HCT116 (cell line): ENCODE results near the gene AVL9. TPM values are rescaled to one million over a fixed set of nuclear protein-coding genes. Genes with fewer than 3 reads are reported as not detected.
A peak's percentile ranks its signal among the peaks of the same experiment; 100 is the strongest.
"Not testable (repeated sequence)": the region's sequence is repeated elsewhere in the genome, so short reads cannot be mapped to it uniquely, and the experiment has no call there.

ENCODE experiments used
- ATAC-seq: fragments of 200-7000 bp; cut with Tn5 transposase; 2 replicates; pipeline ENCODE4 v1.9.1; 2020; ENCODE audit warnings: mild to moderate bottlenecking, moderate library complexity
- BruUV-seq: library from RNA; stranded (reverse); fragments of 400-500 nt; replicated peaks from 2 replicates; lab custom pipeline; 2021; lab: Mats Ljungman, UMichigan
- CTCF ChIA-PET: fragments of 300-600 bp; sonication (Branson Sonifier 250); formaldehyde crosslinking; loops from one replicate; lab custom pipeline; 2021; ENCODE audit warnings: antibody characterized with exemption; lab: Charles Lee
- POLR2A ChIA-PET: fragments of 300-600, 350-600 bp; sonication (Branson Sonifier 250); formaldehyde crosslinking; loops from one replicate; lab custom pipeline; 2021; ENCODE audit warnings: antibody characterized with exemption; lab: Charles Lee
- RAD21 ChIA-PET, 2 experiments: fragments of 300-600 bp; sonication (Branson Sonifier 250); formaldehyde crosslinking; loops; one replicate each; lab custom pipeline; 2023; ENCODE audit warnings: low total read pairs in 2 of 2; ENCODE audit not compliant: uncharacterized antibody in 2 of 2, unreplicated experiment in 2 of 2, low non-redundant PET in 1 of 2; lab: Charles Lee
- DNase-seq: peaks from one replicate; pipeline ENCODE4 v3.0.0-alpha.2; 2010; ENCODE audit warnings: low read depth, low spot score
- H2AFZ ChIP-seq: fragments of 200-600 bp; shearing (Covaris generic), sonication (generic); 2 replicates; pipeline ENCODE4 v1.6.1; 2017; ENCODE audit warnings: low read depth, mixed run types, mixed read lengths, antibody characterized with exemption, low read length; ENCODE audit not compliant: poor library complexity, severe bottlenecking
- H3K27ac ChIP-seq: 2 replicates; pipeline ENCODE4 v1.5.1; 2012; ENCODE audit warnings: low read depth, low read length
- H3K27me3 ChIP-seq: fragments of 200-600 bp; sonication (generic); 2 replicates; pipeline ENCODE4 v1.6.1; 2016; ENCODE audit warnings: mixed run types, low read length, mixed read lengths; ENCODE audit not compliant: insufficient read depth
- H3K36me3 ChIP-seq, 2 experiments: fragments of 200-500 bp in 1 of 2; fragments of 200-600 bp in 1 of 2; sonication (Bioruptor generic) in 1 of 2; sonication (generic) in 1 of 2; 2 replicates each; pipeline versions ENCODE4 v1.5.1 to v1.6.1; 2014 to 2016; ENCODE audit warnings: low read length in 2 of 2, inconsistent platforms in 1 of 2, mixed read lengths in 1 of 2, mixed run types in 1 of 2; ENCODE audit not compliant: insufficient read depth in 2 of 2, control insufficient read depth in 1 of 2
- H3K4me1 ChIP-seq, 2 experiments: fragments of 200-600 bp in 1 of 2; sonication (generic) in 1 of 2; 2 replicates each; pipeline versions ENCODE4 v1.5.1 to v1.6.1; 2012 to 2017; ENCODE audit warnings: low read length in 2 of 2, inconsistent platforms in 1 of 2, mild to moderate bottlenecking in 1 of 2, mixed read lengths in 1 of 2, mixed run types in 1 of 2, moderate library complexity in 1 of 2; ENCODE audit not compliant: insufficient read depth in 2 of 2, control insufficient read depth in 1 of 2
- H3K4me2 ChIP-seq: fragments of 200-600 bp; sonication (generic); 2 replicates; pipeline ENCODE4 v1.6.1; 2017; ENCODE audit warnings: mixed run types, low read length, mixed read lengths
- H3K4me3 ChIP-seq, 2 experiments: fragments of 200-600 bp in 1 of 2; sonication (generic) in 1 of 2; replicated peaks in 1 of 2; 2 replicates each; pipeline ENCODE4 v1.5.1; 2011 to 2016; ENCODE audit warnings: low read length in 2 of 2, control low read depth in 1 of 2, low read depth in 1 of 2, mild to moderate bottlenecking in 1 of 2, mixed read lengths in 1 of 2, mixed run types in 1 of 2
- H3K79me2 ChIP-seq: fragments of 200-600 bp; sonication (generic); 2 replicates; pipeline ENCODE4 v1.6.1; 2017; ENCODE audit warnings: mild to moderate bottlenecking, mixed run types, low read length, moderate library complexity, mixed read lengths; ENCODE audit not compliant: insufficient read depth
- H3K9ac ChIP-seq: fragments of 200-600 bp; sonication (generic); 2 replicates; pipeline ENCODE4 v1.6.1; 2016; ENCODE audit warnings: low read length, mixed read lengths
- H3K9me2 ChIP-seq: fragments of 200-600 bp; sonication (generic), shearing (Covaris generic); 2 replicates; pipeline ENCODE4 v1.6.1; 2017; ENCODE audit warnings: mixed run types, mild to moderate bottlenecking, moderate library complexity; ENCODE audit not compliant: insufficient read depth
- H3K9me3 ChIP-seq, 2 experiments: fragments of 200-500 bp in 1 of 2; fragments of 200-600 bp in 1 of 2; sonication (Bioruptor generic) in 1 of 2; sonication (generic) in 1 of 2; 2 replicates each; pipeline ENCODE4 v1.6.1; 2014 to 2017; ENCODE audit warnings: low read length in 2 of 2, mixed read lengths in 2 of 2, inconsistent platforms in 1 of 2, low read depth in 1 of 2, mild to moderate bottlenecking in 1 of 2, mixed run types in 1 of 2, moderate library complexity in 1 of 2; ENCODE audit not compliant: control insufficient read depth in 1 of 2, insufficient read depth in 1 of 2
- H4K20me1 ChIP-seq: fragments of 200-600 bp; sonication (generic), shearing (Covaris generic); 2 replicates; pipeline ENCODE4 v1.6.1; 2017; ENCODE audit warnings: mixed run types, mild to moderate bottlenecking, moderate library complexity; ENCODE audit not compliant: insufficient read depth
- RAD21 ChIP-seq: IDR thresholded peaks from 2 replicates; pipeline ENCODE4 v1.6.1; 2012; ENCODE audit warnings: low read depth, mild to moderate bottlenecking
- intact Hi-C: fragments of 100-400 bp; cut with micrococcal nuclease; formaldehyde crosslinking; loops from 2 replicates; pipeline ENCODE4 v1.10.0; 2022
- total RNA-seq: library from RNA; stranded (reverse); gene quantifications from one replicate; pipeline ENCODE4 v1.2.1, GENCODE V29; 2021; ENCODE audit not compliant: unreplicated experiment

The AVL9 gene
- total RNA-seq, 1 experiment from 2014 or later, result 89.0 TPM

GRCh38 chr7:32634798-32635393, 139.6 kb downstream of the AVL9 start:
- CTCF ChIA-PET, H3K4me1 ChIP-seq, DNase-seq, intact Hi-C loops, H3K4me2 ChIP-seq, BruUV-seq, H3K27ac ChIP-seq, ATAC-seq, H3K79me2 ChIP-seq, H4K20me1 ChIP-seq, H3K9me3 ChIP-seq, RAD21 ChIA-PET, H3K9ac ChIP-seq, POLR2A ChIA-PET, H2AFZ ChIP-seq, H3K9me2 ChIP-seq, H3K4me3 ChIP-seq, H3K27me3 ChIP-seq, H3K36me3 ChIP-seq: not testable (repeated sequence)

GRCh38 chr7:32636725-32637462, 141.6 kb downstream of the AVL9 start:
- H2AFZ ChIP-seq, ATAC-seq, DNase-seq, H3K4me3 ChIP-seq, H3K27ac ChIP-seq, H3K4me2 ChIP-seq, H3K79me2 ChIP-seq, H3K36me3 ChIP-seq, RAD21 ChIA-PET, CTCF ChIA-PET, intact Hi-C loops, H4K20me1 ChIP-seq, H3K9me2 ChIP-seq, BruUV-seq, H3K4me1 ChIP-seq, H3K9me3 ChIP-seq, H3K9ac ChIP-seq, H3K27me3 ChIP-seq, POLR2A ChIA-PET: not testable (repeated sequence)
- peak; percentile 13; the same call in 1 of the 2 replicates for TF ChIP-seq RAD21

GRCh38 chr7:32637611-32638010, 142.3 kb downstream of the AVL9 start:
- H4K20me1 ChIP-seq, DNase-seq, H3K27me3 ChIP-seq, BruUV-seq, intact Hi-C loops, RAD21 ChIA-PET, H3K4me3 ChIP-seq, H3K36me3 ChIP-seq, CTCF ChIA-PET, H3K79me2 ChIP-seq, ATAC-seq, H3K27ac ChIP-seq, H3K9ac ChIP-seq, H3K9me3 ChIP-seq, H2AFZ ChIP-seq, POLR2A ChIA-PET, H3K4me2 ChIP-seq, H3K4me1 ChIP-seq, H3K9me2 ChIP-seq: not testable (repeated sequence)

Other genes with a start within 250 kb of the AVL9 start
- 81.0 TPM for gene LSM5, start 5.1 kb upstream of the AVL9 start, total RNA-seq